Spinal cord (tissue), 10 donors: ENCODE results near the gene MC1R. TPM values are rescaled to one million over a fixed set of nuclear protein-coding genes. Genes with fewer than 3 reads are reported as not detected.
"Not testable (repeated sequence)": the region's sequence is repeated elsewhere in the genome, so short reads cannot be mapped to it uniquely, and the experiment has no call there.

Experiments
- DNase-seq, 6 donors: peaks; one replicate each; pipeline versions ENCODE4 v3.0.0 to v3.0.0-alpha.2; 2013 to 2015; ENCODE audit warnings: low spot score in 6 of 6, low read depth in 4 of 6
- H3K27ac ChIP-seq: one replicate; pipeline ENCODE4 v1.5.1; 2013; ENCODE audit warnings: low read depth, low read length, control low read depth
- H3K27me3 ChIP-seq: one replicate; pipeline ENCODE4 v1.6.1; 2013; ENCODE audit warnings: low read length; ENCODE audit not compliant: control insufficient read depth, insufficient read depth
- H3K36me3 ChIP-seq: one replicate; pipeline ENCODE4 v1.6.1; 2013; ENCODE audit warnings: low read length; ENCODE audit not compliant: control insufficient read depth, insufficient read depth
- H3K4me1 ChIP-seq: one replicate; pipeline ENCODE4 v1.6.1; 2013; ENCODE audit warnings: low read length; ENCODE audit not compliant: control insufficient read depth, insufficient read depth
- H3K4me3 ChIP-seq: one replicate; pipeline ENCODE4 v1.5.1; 2013; ENCODE audit warnings: low read depth, low read length, control low read depth
- H3K9me3 ChIP-seq: one replicate; pipeline ENCODE4 v1.6.1; 2013; ENCODE audit warnings: low read length; ENCODE audit not compliant: control insufficient read depth, insufficient read depth
- WGBS: methylation state at CpG from one replicate; pipeline ENCODE4 v1.1.5; 2013; ENCODE audit warnings: missing lambda C conversion rate; ENCODE audit not compliant: insufficient coverage; 5-methylcytosine and 5-hydroxymethylcytosine counted together
- polyA plus RNA-seq, 2 donors: library from polyadenylated mRNA; unstranded; fragments of 120-200 nt; gene quantifications; one replicate each; pipeline ENCODE4 v1.2.1, GENCODE V29; 2013; ENCODE audit not compliant: insufficient read length in 2 of 2
- total RNA-seq, 2 donors: library from RNA; depleted of rRNA in 1 of 2; stranded (reverse); fragments of 120-200 nt in 1 of 2; fragments of >200 nt in 1 of 2; gene quantifications; one replicate each; pipeline versions ENCODE4 v1.2.3 to v1.2.4, GENCODE V29; 2013 to 2014
- donor health status: healthy.

Gene MC1R
- total and polyA plus RNA-seq, 4 donors: 2.2 to 13.3 (median 4.8) TPM

DNA sequence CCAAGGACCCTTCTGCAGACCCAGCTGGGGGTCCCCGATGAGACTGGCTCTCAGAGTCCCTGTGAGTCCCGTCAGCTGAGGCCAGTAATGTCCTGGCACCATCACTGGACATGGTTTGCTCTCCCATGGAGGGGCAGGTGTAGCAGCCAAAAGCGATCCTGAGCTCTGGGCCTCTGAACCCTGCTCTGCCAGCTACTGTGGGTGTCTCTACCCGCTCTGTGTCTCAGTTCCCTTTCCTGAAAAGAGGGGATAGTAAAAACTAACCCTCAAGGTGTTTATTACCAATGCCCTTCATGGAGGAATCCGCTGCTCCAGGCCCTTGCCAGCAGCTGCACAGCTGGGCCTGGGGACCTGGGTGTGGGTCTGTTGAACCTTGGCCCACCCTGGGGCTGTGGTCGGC lies 13.3 kb downstream of the MC1R start:
- Histone ChIP-seq H3K27me3 (no peaks in the 10 kb centered on the region), H3K4me1 (peaks cover 3% of the 10 kb centered on the region), H3K36me3 (peaks cover 90% of the 10 kb centered on the region), H3K9me3 (no peaks in the 10 kb centered on the region), H3K27ac (no peak overlapping the region), H3K4me3 (no peak overlapping the region)
- WGBS: 95% methylated on average over 5 of the region's 6 CpGs
- DNase-seq: no peak

- not testable (repeated sequence) for H3K4me1 ChIP-seq, H3K27me3 ChIP-seq, H3K9me3 ChIP-seq, H3K4me3 ChIP-seq, DNase-seq, H3K27ac ChIP-seq
- H3K36me3 ChIP-seq: peaks cover 97% of the 10 kb centered on the region
- 95% methylated on average over 27 of the region's 29 CpGs for WGBS
Measured at GRCh38 chr16:89934019-89934418, 15.4 kb downstream of the MC1R start.

GRCh38 chr16:89934611-89935553 lies 16.2 kb downstream of the MC1R start:
- H3K36me3 ChIP-seq: peaks cover 94% of the 10 kb centered on the region
- DNase-seq: no peak
- no peaks in the 10 kb centered on the region for H3K27me3 ChIP-seq
- no peak overlapping the region for H3K4me3 ChIP-seq
- 94% methylated on average over 60 of the region's 61 CpGs for WGBS
- H3K9me3 ChIP-seq: no peaks in the 10 kb centered on the region
- no peaks in the 10 kb centered on the region for H3K4me1 ChIP-seq
- H3K27ac ChIP-seq: no peak overlapping the region

DNA sequence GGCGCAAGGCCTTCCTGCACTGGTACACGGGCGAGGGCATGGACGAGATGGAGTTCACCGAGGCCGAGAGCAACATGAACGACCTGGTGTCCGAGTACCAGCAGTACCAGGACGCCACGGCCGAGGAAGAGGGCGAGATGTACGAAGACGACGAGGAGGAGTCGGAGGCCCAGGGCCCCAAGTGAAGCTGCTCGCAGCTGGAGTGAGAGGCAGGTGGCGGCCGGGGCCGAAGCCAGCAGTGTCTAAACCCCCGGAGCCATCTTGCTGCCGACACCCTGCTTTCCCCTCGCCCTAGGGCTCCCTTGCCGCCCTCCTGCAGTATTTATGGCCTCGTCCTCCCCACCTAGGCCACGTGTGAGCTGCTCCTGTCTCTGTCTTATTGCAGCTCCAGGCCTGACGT lies 17.0 kb downstream of the MC1R start:
- H3K4me3 ChIP-seq, H3K27me3 ChIP-seq, H3K9me3 ChIP-seq, H3K27ac ChIP-seq, H3K4me1 ChIP-seq, DNase-seq: not testable (repeated sequence)
- H3K36me3 ChIP-seq: peaks cover 87% of the 10 kb centered on the region
- WGBS: 92% methylated on average over 23 of the region's 27 CpGs

DNA sequence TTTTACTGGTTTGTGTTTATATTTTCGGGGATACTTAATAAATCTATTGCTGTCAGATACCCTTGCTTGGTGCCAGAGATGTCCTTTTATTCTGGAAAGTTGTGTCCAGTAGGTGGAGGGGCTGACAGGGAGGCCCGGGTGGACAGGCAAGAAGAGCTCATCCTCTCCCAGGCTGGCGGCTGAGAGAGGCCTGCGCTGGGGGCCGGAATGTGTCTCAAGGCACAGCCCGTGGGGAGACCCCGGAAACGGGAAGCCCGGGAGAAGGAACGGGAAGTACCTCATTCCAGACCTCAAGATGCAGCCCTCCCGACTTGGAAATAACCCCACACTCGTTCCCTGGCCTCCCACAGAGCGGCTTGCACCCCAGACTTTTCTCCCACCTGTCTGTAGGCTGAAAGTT lies 17.4 kb downstream of the MC1R start:
- H3K27ac ChIP-seq: no peak overlapping the region
- no peak for DNase-seq
- H3K4me1 ChIP-seq: no peaks in the 10 kb centered on the region
- WGBS: 85% methylated on average over 10 of the region's 13 CpGs
- H3K36me3 ChIP-seq: peaks cover 84% of the 10 kb centered on the region
- no peaks in the 10 kb centered on the region for H3K9me3 ChIP-seq
- no peaks in the 10 kb centered on the region for H3K27me3 ChIP-seq
- no peak overlapping the region for H3K4me3 ChIP-seq

- Histone ChIP-seq H3K36me3 (peaks cover 81% of the 10 kb centered on the region), H3K9me3 (no peaks in the 10 kb centered on the region), H3K4me1 (no peaks in the 10 kb centered on the region), H3K27me3 (no peaks in the 10 kb centered on the region), H3K27ac (no peak overlapping the region), H3K4me3 (no peak overlapping the region)
- no peak for DNase-seq
- WGBS: 91% methylated on average over 11 of the region's 14 CpGs
Measured at GRCh38 chr16:89936508-89936907, 17.8 kb downstream of the MC1R start.

- 85% methylated on average over 15 of the region's 20 CpGs for WGBS
- Histone ChIP-seq H3K9me3 (no peaks in the 10 kb centered on the region), H3K4me3 (no peak overlapping the region)
Measured at GRCh38 chr16:89936981-89937380, 18.3 kb downstream of the MC1R start.

DNA sequence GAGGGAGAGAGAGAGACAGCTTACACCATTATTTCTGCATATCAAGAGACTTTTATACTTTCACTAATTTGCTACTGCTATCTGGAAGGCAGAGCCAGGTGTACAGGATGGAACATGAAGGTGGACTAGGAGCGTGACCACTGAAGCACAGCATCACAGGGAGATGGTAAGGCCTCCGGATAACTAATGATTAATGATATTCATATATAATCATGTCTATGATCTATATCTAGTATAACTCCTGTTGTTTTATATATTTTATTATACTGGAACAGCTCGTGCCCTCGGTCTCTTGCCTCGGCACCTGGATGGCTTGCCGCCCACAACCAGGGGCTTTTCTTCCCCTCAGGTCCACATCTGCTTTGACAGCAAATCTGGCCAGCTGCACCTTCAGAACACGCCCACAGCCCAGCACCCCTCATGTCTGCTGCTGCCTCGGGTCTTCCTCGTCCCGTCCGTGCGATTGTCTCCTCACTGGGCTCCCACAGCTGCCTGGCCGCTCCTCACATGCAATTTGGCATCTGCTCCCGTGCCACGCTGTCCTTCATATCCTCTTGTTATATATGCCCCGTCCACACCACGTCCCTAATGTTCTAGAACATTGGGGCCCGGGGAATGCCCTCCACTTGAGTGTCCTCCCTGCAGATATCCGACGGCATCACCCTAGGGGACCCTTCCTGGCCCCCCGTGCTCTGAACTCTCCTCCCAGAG lies 19.7 kb downstream of the MC1R start:
- 81% methylated on average over 18 of the region's 21 CpGs for WGBS
- no peak overlapping the region for H3K4me3 ChIP-seq
- no peaks in the 10 kb centered on the region for H3K27me3 ChIP-seq
- H3K27ac ChIP-seq: no peak overlapping the region
- no peak for DNase-seq
- H3K36me3 ChIP-seq: peaks cover 70% of the 10 kb centered on the region
- no peaks in the 10 kb centered on the region for H3K9me3 ChIP-seq
- H3K4me1 ChIP-seq: no peaks in the 10 kb centered on the region

More at GRCh38 chr16:89936981-89937380, 18.3 kb downstream of the MC1R start:
- Histone ChIP-seq H3K36me3 (peaks cover 81% of the 10 kb centered on the region), H3K4me1 (no peaks in the 10 kb centered on the region), H3K27ac (no peak overlapping the region), H3K27me3 (no peaks in the 10 kb centered on the region)
- DNase-seq: no peak

DNA sequence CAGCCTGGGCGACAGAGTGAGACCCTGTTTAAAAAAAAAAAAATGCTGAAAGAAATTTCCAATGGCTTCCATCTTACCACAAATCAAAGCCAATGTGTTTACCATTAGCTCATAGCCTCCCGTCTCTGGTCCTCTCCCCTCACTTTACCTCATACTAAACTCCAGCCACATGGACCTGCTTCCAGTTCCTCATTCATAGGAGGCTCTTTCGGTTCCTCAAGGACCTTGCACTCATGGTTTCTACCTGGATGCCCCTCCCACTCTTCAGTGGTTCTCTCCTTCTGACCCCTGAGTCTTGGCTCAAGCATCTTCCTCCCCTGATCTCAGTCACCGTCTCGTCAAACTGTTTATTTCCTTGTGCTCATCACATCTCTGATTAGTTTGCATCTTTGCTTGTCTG lies 26.1 kb downstream of the MC1R start:
- peaks cover 10% of the 10 kb centered on the region for H3K36me3 ChIP-seq

More for the DNA sequence above, 26.1 kb downstream of the MC1R start:
- WGBS: 84% methylated on average over 3 of the region's 5 CpGs
- Histone ChIP-seq H3K27me3 (no peaks in the 10 kb centered on the region), H3K4me1 (peaks cover 18% of the 10 kb centered on the region), H3K27ac (no peak overlapping the region), H3K4me3 (no peak overlapping the region), H3K9me3 (no peaks in the 10 kb centered on the region)
- DNase-seq: no peak
